EH (cell line): ENCODE measurements around the gene NRIP2.

Source experiments
- DNase-seq: peaks from one replicate; pipeline ENCODE4 v3.0.0-alpha.2; 2015; ENCODE audit warnings: low read depth

The NRIP2 gene

GRCh38 chr12:2844786-2845185, 10.0 kb upstream of the NRIP2 start:
- peak; percentile 56 for DNase-seq

- DNase-seq: no peak
These were observed 8.1 kb upstream of the NRIP2 start for GRCh38 chr12:2842948-2843347.

GRCh38 chr12:2841056-2841650, 6.3 kb upstream of the NRIP2 start:
- DNase-seq: no peak

- no peak for DNase-seq
These were observed 1.7 kb upstream of the NRIP2 start for GRCh38 chr12:2836574-2836973.

GRCh38 chr12:2835691-2836403, 1.0 kb upstream of the NRIP2 start:
- DNase-seq: no peak

- no peak for DNase-seq
These were observed 1.0 kb downstream of the NRIP2 start for GRCh38 chr12:2833810-2834209.

GRCh38 chr12:2833327-2833726, 1.5 kb downstream of the NRIP2 start:
- DNase-seq: no peak

GRCh38 chr12:2832550-2833127, 2.2 kb downstream of the NRIP2 start:
- no peak for DNase-seq

GRCh38 chr12:2829275-2829674, 5.6 kb downstream of the NRIP2 start:
- no peak for DNase-seq

- DNase-seq: no peak
These were observed 7.9 kb downstream of the NRIP2 start for GRCh38 chr12:2826721-2827515.

- DNase-seq: no peak
These were observed 8.8 kb downstream of the NRIP2 start for GRCh38 chr12:2826036-2826435.

- no peak for DNase-seq
These were observed 9.7 kb downstream of the NRIP2 start for GRCh38 chr12:2825132-2825531.

GRCh38 chr12:2824541-2824940, 10.3 kb downstream of the NRIP2 start:
- no peak for DNase-seq

GRCh38 chr12:2823483-2823882, 11.4 kb downstream of the NRIP2 start:
- DNase-seq: no peak

GRCh38 chr12:2820432-2820831, 14.4 kb downstream of the NRIP2 start:
- DNase-seq: no peak

- no peak for DNase-seq
These were observed 15.0 kb downstream of the NRIP2 start for GRCh38 chr12:2819810-2820209.

GRCh38 chr12:2813214-2814185, 21.3 kb downstream of the NRIP2 start:
- peak; percentile 79 for DNase-seq

- peak; percentile 99 for DNase-seq
These were observed 22.3 kb downstream of the NRIP2 start, which contains the start of gene ITFG2 for GRCh38 chr12:2812290-2813213. Gene ITFG2, plus strand, starts transcription at chr12:2812668. Its CDS starts 93 bp downstream, at chr12:2812761.

- no peak for DNase-seq
These were observed 23.0 kb downstream of the NRIP2 start for GRCh38 chr12:2811801-2812200.

- no peak for DNase-seq
These were observed 28.1 kb downstream of the NRIP2 start for GRCh38 chr12:2806700-2807099.
